Cardiac muscle cell (in vitro differentiated cells and primary cell): Measurements from ENCODE around the gene INKA2. TPM values are rescaled to one million over a fixed set of nuclear protein-coding genes. Genes with fewer than 3 reads are reported as not detected.

Source experiments
- DNase-seq, 2 donors: peaks; one replicate each; pipeline versions ENCODE4 v3.0.0 to v3.0.0-alpha.2; 2010 to 2017; ENCODE audit warnings: low read depth in 1 of 2, low spot score in 1 of 2
- H3K27ac ChIP-seq: fragments of 200-600 bp; sonication (generic); 2 replicates; pipeline ENCODE4 v1.5.1; 2016
- H3K27me3 ChIP-seq: fragments of 200-600 bp; sonication (generic); 2 replicates; pipeline ENCODE4 v1.6.0; 2016; ENCODE audit warnings: control low read depth
- H3K36me3 ChIP-seq: fragments of 200-600 bp; sonication (generic); 2 replicates; pipeline ENCODE4 v1.5.1; 2016; ENCODE audit warnings: control low read depth
- H3K4me1 ChIP-seq: fragments of 200-600 bp; sonication (generic); 2 replicates; pipeline ENCODE4 v1.8.1; 2017; ENCODE audit warnings: low read depth, mild to moderate bottlenecking, mixed run types
- H3K4me3 ChIP-seq: fragments of 200-600 bp; sonication (generic); 2 replicates; pipeline ENCODE4 v1.5.1; 2016; ENCODE audit warnings: mild to moderate bottlenecking
- H3K9me3 ChIP-seq: fragments of 200-600 bp; sonication (generic); 2 replicates; pipeline ENCODE4 v1.5.1; 2017; ENCODE audit warnings: low read depth, mild to moderate bottlenecking, control low read depth
- polyA plus RNA-seq: library from polyadenylated mRNA; unstranded; fragments of >200 nt; fragmentation: Nextera tagmentation; extraction: Ambion mirVana; gene quantifications from 2 replicates; pipeline ENCODE4 v1.2.1, GENCODE V29; 2016
- total RNA-seq: library from RNA; depleted of rRNA; stranded (reverse); fragments of >200 nt; gene quantifications from 2 replicates; pipeline ENCODE4 v1.2.3, GENCODE V29; 2016
- TF ChIP-seq, protein P1 (sequence below): IDR thresholded peaks from 2 replicates; pipeline ENCODE4 v1.5.1; 2012; ENCODE audit warnings: low read depth, mild to moderate bottlenecking, low read length

The INKA2 gene
- total and polyA plus RNA-seq, 2 experiments from 2014 or later: 7.2 to 7.5 TPM

DNA sequence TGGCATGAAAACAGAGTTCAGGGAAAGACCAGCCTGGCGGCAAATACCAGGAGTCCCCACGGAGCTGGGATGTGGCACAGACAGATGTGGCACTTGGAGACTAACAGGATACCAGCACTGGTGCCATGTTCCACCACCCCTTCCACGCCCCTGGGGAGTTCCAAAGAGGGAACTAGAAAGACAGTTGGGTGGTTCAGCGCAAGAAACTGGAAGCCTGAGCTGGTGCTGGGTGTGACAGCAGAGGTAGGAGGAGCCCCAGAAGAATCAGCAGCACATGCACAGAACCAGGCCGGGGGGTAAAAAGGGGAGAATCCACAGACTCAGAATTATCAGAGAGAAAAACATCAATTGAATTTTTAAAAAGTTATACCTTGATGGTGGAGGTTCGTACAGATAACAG lies 38.9 kb upstream of the INKA2 start:
- no peak for DNase-seq
- no peaks in the 10 kb centered on the region for H3K27me3 ChIP-seq
- no peak overlapping the region for H3K27ac ChIP-seq
- H3K4me3 ChIP-seq: no peak overlapping the region
- H3K4me1 ChIP-seq: no peaks in the 10 kb centered on the region
- H3K9me3 ChIP-seq: no peaks in the 10 kb centered on the region
- H3K36me3 ChIP-seq: no peaks in the 10 kb centered on the region
- TF ChIP-seq, protein P1, sequence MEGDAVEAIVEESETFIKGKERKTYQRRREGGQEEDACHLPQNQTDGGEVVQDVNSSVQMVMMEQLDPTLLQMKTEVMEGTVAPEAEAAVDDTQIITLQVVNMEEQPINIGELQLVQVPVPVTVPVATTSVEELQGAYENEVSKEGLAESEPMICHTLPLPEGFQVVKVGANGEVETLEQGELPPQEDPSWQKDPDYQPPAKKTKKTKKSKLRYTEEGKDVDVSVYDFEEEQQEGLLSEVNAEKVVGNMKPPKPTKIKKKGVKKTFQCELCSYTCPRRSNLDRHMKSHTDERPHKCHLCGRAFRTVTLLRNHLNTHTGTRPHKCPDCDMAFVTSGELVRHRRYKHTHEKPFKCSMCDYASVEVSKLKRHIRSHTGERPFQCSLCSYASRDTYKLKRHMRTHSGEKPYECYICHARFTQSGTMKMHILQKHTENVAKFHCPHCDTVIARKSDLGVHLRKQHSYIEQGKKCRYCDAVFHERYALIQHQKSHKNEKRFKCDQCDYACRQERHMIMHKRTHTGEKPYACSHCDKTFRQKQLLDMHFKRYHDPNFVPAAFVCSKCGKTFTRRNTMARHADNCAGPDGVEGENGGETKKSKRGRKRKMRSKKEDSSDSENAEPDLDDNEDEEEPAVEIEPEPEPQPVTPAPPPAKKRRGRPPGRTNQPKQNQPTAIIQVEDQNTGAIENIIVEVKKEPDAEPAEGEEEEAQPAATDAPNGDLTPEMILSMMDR: no peak

DNA sequence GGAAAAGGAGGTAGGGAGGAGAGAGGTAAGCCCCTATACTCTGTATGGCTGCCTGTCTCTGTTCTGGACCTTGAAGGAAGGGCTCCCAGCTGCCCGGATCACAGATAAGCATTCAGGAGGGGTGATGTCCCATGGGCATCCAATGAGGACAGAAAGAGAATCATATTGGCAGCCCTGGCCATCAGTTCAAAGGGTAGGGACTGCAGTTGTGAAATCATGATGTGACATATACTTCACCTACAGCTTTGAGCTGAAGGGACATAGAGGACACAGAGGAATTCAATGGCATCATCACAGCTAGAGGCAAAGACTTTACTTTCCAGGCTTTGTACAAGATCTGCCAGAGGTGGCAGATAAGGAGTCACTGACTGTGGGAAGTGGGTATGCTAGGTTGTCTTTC lies 38.1 kb upstream of the INKA2 start:
- Histone ChIP-seq H3K9me3 (no peaks in the 10 kb centered on the region), H3K4me1 (no peaks in the 10 kb centered on the region), H3K36me3 (no peaks in the 10 kb centered on the region), H3K27me3 (no peaks in the 10 kb centered on the region), H3K27ac (no peak overlapping the region), H3K4me3 (no peak overlapping the region)
- TF ChIP-seq, protein P1: no peak
- DNase-seq: no peak

DNA sequence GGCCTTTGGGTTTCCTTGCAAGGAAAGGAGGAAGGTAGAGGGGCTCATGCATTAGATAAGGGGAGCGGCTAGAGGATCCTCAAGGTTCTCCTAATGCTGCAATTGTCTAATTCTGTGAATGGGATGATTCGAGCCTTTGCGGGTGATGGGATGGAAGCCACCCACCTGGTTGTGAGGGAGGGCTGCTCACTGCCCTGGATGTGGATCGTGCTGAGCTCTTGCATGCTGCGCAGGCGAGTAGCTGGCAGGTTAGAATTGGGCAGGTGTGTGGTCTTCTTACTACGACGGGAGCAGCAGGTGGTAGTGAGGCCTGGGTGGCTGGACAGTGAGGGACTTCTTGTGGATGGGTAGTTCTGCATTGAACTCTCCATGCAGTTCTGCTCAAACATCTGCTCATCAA lies 37.7 kb upstream of the INKA2 start:
- no peaks in the 10 kb centered on the region for H3K36me3 ChIP-seq
- TF ChIP-seq, protein P1: no peak
- H3K27ac ChIP-seq: no peak overlapping the region
- H3K27me3 ChIP-seq: no peaks in the 10 kb centered on the region
- H3K4me1 ChIP-seq: no peaks in the 10 kb centered on the region
- DNase-seq: no peak
- no peaks in the 10 kb centered on the region for H3K9me3 ChIP-seq
- H3K4me3 ChIP-seq: no peak overlapping the region

DNA sequence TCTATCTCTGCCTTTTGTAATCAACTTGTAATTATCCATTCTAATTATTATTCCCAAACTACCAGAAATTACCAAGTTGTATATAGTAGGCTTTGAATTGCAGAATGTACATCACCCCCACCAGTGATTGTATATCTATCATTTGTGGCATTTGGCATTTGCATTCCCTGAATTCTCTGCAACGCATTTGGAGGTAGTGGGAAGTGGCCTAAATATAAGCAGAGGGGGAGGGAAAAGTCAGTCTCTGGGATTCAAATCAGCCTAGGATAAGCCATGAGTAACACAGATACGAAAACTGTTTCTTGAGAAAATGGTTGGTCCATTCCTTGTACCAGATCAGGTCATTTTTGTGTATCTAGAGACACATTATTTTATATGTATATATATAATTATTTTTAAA lies 37.2 kb upstream of the INKA2 start:
- DNase-seq: peak; percentile 42 to 61
- Histone ChIP-seq H3K9me3 (no peaks in the 10 kb centered on the region), H3K27me3 (no peaks in the 10 kb centered on the region), H3K27ac (peak overlapping the region; percentile 31), H3K4me3 (no peak overlapping the region), H3K36me3 (no peaks in the 10 kb centered on the region), H3K4me1 (no peaks in the 10 kb centered on the region)
- TF ChIP-seq, protein P1: no peak

DNA sequence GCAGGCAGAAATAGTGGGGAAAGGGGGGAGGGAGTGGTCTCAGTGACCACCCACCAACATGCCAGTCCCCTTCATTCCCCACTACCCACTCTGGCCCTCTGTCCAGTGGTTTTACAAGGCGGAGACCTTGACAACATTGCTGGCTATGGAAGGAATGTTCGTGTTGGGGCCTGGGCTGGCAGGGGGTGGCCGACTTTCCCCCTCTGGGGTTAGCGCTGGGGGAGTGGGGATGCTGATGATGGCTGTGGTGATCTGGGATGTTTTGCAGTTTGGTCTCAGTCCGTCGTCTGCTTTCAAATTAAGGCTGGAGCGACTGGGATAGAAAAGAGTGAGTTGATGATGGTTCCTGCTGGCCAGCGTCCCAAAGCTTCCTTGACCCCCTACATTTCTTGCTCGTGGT lies 36.8 kb upstream of the INKA2 start:
- no peaks in the 10 kb centered on the region for H3K27me3 ChIP-seq
- H3K27ac ChIP-seq: peak overlapping the region; percentile 31
- no peaks in the 10 kb centered on the region for H3K9me3 ChIP-seq
- no peaks in the 10 kb centered on the region for H3K4me1 ChIP-seq
- H3K4me3 ChIP-seq: no peak overlapping the region
- no peak for DNase-seq
- TF ChIP-seq, protein P1: no peak
- no peaks in the 10 kb centered on the region for H3K36me3 ChIP-seq

DNA sequence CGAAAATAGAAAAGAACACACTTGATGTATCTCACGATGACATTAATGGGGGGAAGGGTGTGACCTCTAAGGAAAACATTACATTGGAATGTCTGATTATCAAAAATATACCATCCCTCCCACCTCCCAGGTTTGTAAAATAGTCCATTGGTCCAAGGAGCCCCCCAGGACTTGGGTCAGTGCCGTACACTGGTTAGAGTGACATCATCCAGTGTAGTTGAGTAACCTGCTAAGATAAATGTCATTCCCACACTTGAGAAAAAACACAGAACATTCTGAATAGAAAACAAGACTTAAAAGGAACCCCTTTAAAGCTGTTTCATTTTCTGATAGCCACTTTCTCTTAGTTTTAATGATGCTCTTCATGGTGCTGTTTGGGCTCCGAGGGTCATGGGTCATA lies 31.7 kb upstream of the INKA2 start:
- Histone ChIP-seq H3K27ac (no peak overlapping the region), H3K27me3 (no peaks in the 10 kb centered on the region), H3K9me3 (no peaks in the 10 kb centered on the region), H3K4me3 (no peak overlapping the region), H3K4me1 (no peaks in the 10 kb centered on the region), H3K36me3 (peaks cover 23% of the 10 kb centered on the region)
- DNase-seq: peak in 1 of 2 donors; percentile 55
- TF ChIP-seq, protein P1: no peak
